ENCODE measurements around the gene VTI1A. TPM values are rescaled to one million over a fixed set of nuclear protein-coding genes. Genes with fewer than 3 reads are reported as not detected.

The VTI1A gene
- total and polyA plus RNA-seq, 2 of the 13 experiments (the other 11 are each of a cell fraction or from before 2014, with no cell fraction given): 11.7 to 32.7 TPM

GRCh38 chr10:112739592-112740353, 292.8 kb downstream of the VTI1A start (continued):
- TF ChIP-seq PAXIP1 (CRISPR knock-in tag; conservative IDR thresholded peaks at IDR 0.05) (peak; percentile 99), NFYC (CRISPR knock-in tag; IDR thresholded peaks at IDR 0.05) (no peak), SIN3A (IDR thresholded peaks at IDR 0.05; ENCODE audit: borderline replicate concordance, low read depth, low read length) (no peak), ZNF557 (CRISPR knock-in tag; IDR thresholded peaks at IDR 0.05) (0 out of 2 replicates have a peak, but pooled peaks have one; percentile 42), ZNF251 (CRISPR knock-in tag; IDR thresholded peaks at IDR 0.05) (no peak), ZNF563 (CRISPR knock-in tag; IDR thresholded peaks at IDR 0.05) (no peak), ELF3 (CRISPR knock-in tag; IDR thresholded peaks at IDR 0.05) (peak; percentile 77; the same call in 1 of the 2 replicates), ZFP82 (CRISPR knock-in tag; IDR thresholded peaks at IDR 0.05; ENCODE audit: borderline replicate concordance) (no peak), SPEN (CRISPR knock-in tag; IDR thresholded peaks at IDR 0.05; ENCODE audit: low read depth) (peak; percentile 42; the same call in 1 of the 2 replicates), ZNF468 (CRISPR knock-in tag; IDR thresholded peaks at IDR 0.05) (no peak), ZNF20 (CRISPR knock-in tag; IDR thresholded peaks at IDR 0.05) (no peak), TOE1 (CRISPR knock-in tag; IDR thresholded peaks at IDR 0.05) (no peak), CSRNP2 (CRISPR knock-in tag; conservative IDR thresholded peaks at IDR 0.05; ENCODE audit: low read depth) (no peak), RBFOX2 (IDR thresholded peaks at IDR 0.05; ENCODE audit: low read depth, low read length) (no peak), ZNF382 (CRISPR knock-in tag; IDR thresholded peaks at IDR 0.05; ENCODE audit: borderline replicate concordance) (no peak), ZNF672 (CRISPR knock-in tag; IDR thresholded peaks at IDR 0.05) (no peak), ZHX1 (CRISPR knock-in tag; IDR thresholded peaks at IDR 0.05; ENCODE audit: low read depth) (peak; percentile 50; the same call in 1 of the 2 replicates), GMEB1 (CRISPR knock-in tag; IDR thresholded peaks at IDR 0.05; ENCODE audit: borderline replicate concordance) (peak; percentile 34; the same call in 1 of the 2 replicates), ZNF746 (CRISPR knock-in tag; IDR thresholded peaks at IDR 0.05) (no peak; the same call in 1 of the 2 replicates), ZNF747 (CRISPR knock-in tag; IDR thresholded peaks at IDR 0.05; ENCODE audit: borderline replicate concordance) (peak; percentile 44; the same call in 1 of the 2 replicates)

Data from HepG2 (cell line).